Esophagus muscularis mucosa (tissue), 3 donors: ENCODE measurements around the gene ANKRD65.

Source experiments
- CTCF ChIP-seq, 3 experiments: fragments of 200-600 bp in 2 of 3; fragments of 450-650 bp in 1 of 3; sonication (generic) in 2 of 3; IDR thresholded peaks; one replicate each; pipeline ENCODE4 v1.5.1; 2017 to 2019; ENCODE audit warnings: antibody characterized with exemption in 3 of 3, mild to moderate bottlenecking in 2 of 3, moderate library complexity in 1 of 3
- POLR2A ChIP-seq: fragments of 450-650 bp; IDR thresholded peaks from one replicate; pipeline ENCODE4 v1.6.1; 2017; ENCODE audit warnings: antibody characterized with exemption, moderate library complexity, mild to moderate bottlenecking, low read depth

GRCh38 chr1:1400576-1401456 lies 20.3 kb downstream of the ANKRD65 start:
- no peak for TF ChIP-seq CTCF (IDR thresholded peaks at IDR 0.05)
- TF ChIP-seq POLR2A = no peak
